Epithelial cell of prostate (primary cell): ENCODE measurements around the gene MRPL38.
"Not testable (repeated sequence)": the region's sequence is repeated elsewhere in the genome, so short reads cannot be mapped to it uniquely, and the experiment has no call there.

Experiments used
- DNase-seq: peaks from one replicate; pipeline ENCODE4 v3.0.0-alpha.2; 2011; ENCODE audit warnings: low read depth, low spot score
- H3K27ac ChIP-seq: fragments of 450-650 bp; 2 replicates; pipeline ENCODE4 v1.5.1; 2017; ENCODE audit warnings: mild to moderate bottlenecking

The MRPL38 gene

GRCh38 chr17:75898065-75898464 lies 6.6 kb downstream of the MRPL38 start:
- no peak overlapping the region for H3K27ac ChIP-seq
- DNase-seq: no peak

- no peak for DNase-seq
- H3K27ac ChIP-seq: peak overlapping the region; percentile 62
These were observed 7.3 kb downstream of the MRPL38 start for GRCh38 chr17:75897160-75898019.

GRCh38 chr17:75896415-75897159 lies 8.1 kb downstream of the MRPL38 start, which contains the start of gene TRIM65:
TSS of gene TRIM65 (minus strand) at chr17:75896951. CDS start at chr17:75896937, 14 bp downstream.
- H3K27ac ChIP-seq: peak within 1 kb of the TSS; percentile 62
- no peak for DNase-seq

GRCh38 chr17:75895370-75896155 lies 9.1 kb downstream of the MRPL38 start:
- DNase-seq: no peak
- peak overlapping the region; percentile 62 for H3K27ac ChIP-seq

- DNase-seq: no peak
- H3K27ac ChIP-seq: no peak overlapping the region
These were observed 10.5 kb downstream of the MRPL38 start for GRCh38 chr17:75894049-75894733.

- DNase-seq: no peak
- no peak overlapping the region for H3K27ac ChIP-seq
These were observed 11.2 kb downstream of the MRPL38 start for GRCh38 chr17:75893305-75894048.

- DNase-seq: no peak
- no peak overlapping the region for H3K27ac ChIP-seq
These were observed 12.0 kb downstream of the MRPL38 start for GRCh38 chr17:75892556-75893224.

- no peak overlapping the region for H3K27ac ChIP-seq
- no peak for DNase-seq
These were observed 12.8 kb downstream of the MRPL38 start for GRCh38 chr17:75891605-75892555.

GRCh38 chr17:75891022-75891604 lies 13.6 kb downstream of the MRPL38 start:
- no peak for DNase-seq
- no peak overlapping the region for H3K27ac ChIP-seq

GRCh38 chr17:75889454-75889853 lies 15.2 kb downstream of the MRPL38 start:
- no peak for DNase-seq
- H3K27ac ChIP-seq: no peak overlapping the region

GRCh38 chr17:75888484-75888883 lies 16.2 kb downstream of the MRPL38 start:
- DNase-seq: no peak
- H3K27ac ChIP-seq: no peak overlapping the region

GRCh38 chr17:75885860-75886259 lies 18.8 kb downstream of the MRPL38 start:
- DNase-seq, H3K27ac ChIP-seq: not testable (repeated sequence)

GRCh38 chr17:75885431-75885830 lies 19.3 kb downstream of the MRPL38 start:
- H3K27ac ChIP-seq: no peak overlapping the region
- no peak for DNase-seq

- no peak overlapping the region for H3K27ac ChIP-seq
- DNase-seq: no peak
These were observed 22.8 kb downstream of the MRPL38 start for GRCh38 chr17:75881678-75882454.

- H3K27ac ChIP-seq: no peak overlapping the region
- DNase-seq: no peak
These were observed 24.4 kb downstream of the MRPL38 start for GRCh38 chr17:75880266-75880665.

GRCh38 chr17:75878174-75878998 lies 26.3 kb downstream of the MRPL38 start, which contains the start of gene TRIM47:
TSS of gene TRIM47 (minus strand) at chr17:75878581. CDS start at chr17:75878548, 33 bp downstream.
- no peak for DNase-seq
- peak within 1 kb of the TSS; percentile 75 for H3K27ac ChIP-seq
